ENCODE results near the gene MCM3.

Gene MCM3

GRCh38 chr6:52243282-52243893, 41.2 kb downstream of the MCM3 start (continued):
- TF ChIP-seq ZNF394 (tag by site-specific recombination; IDR thresholded peaks at IDR 0.05; ENCODE audit: borderline replicate concordance), result peak; percentile 58; the same call in 1 of the 2 replicates
- TF ChIP-seq ZNF169 (tag by site-specific recombination; IDR thresholded peaks at IDR 0.05), result no peak
- TF ChIP-seq ZBTB26 (tag by site-specific recombination; optimal IDR thresholded peaks at IDR 0.05), result no peak
- TF ChIP-seq ZNF658 (tag by site-specific recombination; IDR thresholded peaks at IDR 0.05), result no peak
- peak; percentile 56 for TF ChIP-seq ZNF335 (tag by site-specific recombination; conservative IDR thresholded peaks at IDR 0.05)
- no peak for TF ChIP-seq KLF16 (tag by site-specific recombination; IDR thresholded peaks at IDR 0.05)
- no peak for TF ChIP-seq ZNF514 (tag by site-specific recombination; IDR thresholded peaks at IDR 0.05)
- no peak for TF ChIP-seq SALL2 (tag by site-specific recombination; IDR thresholded peaks at IDR 0.05; ENCODE audit: borderline replicate concordance)
- no peak for TF ChIP-seq ZNF747 (tag by site-specific recombination; IDR thresholded peaks at IDR 0.05)
- TF ChIP-seq ZNF10 (tag by site-specific recombination; IDR thresholded peaks at IDR 0.05), result peak; percentile 83; the same call in 1 of the 2 replicates
- TF ChIP-seq ZNF146 (tag by site-specific recombination; IDR thresholded peaks at IDR 0.05), result peak; percentile 71
- peak; percentile 97 for TF ChIP-seq TRIM28 (IDR thresholded peaks at IDR 0.05; ENCODE audit: borderline replicate concordance, low read length)
- TF ChIP-seq ZNF791 (tag by site-specific recombination; IDR thresholded peaks at IDR 0.05), result no peak
- TF ChIP-seq ZNF837 (tag by site-specific recombination; IDR thresholded peaks at IDR 0.05), result no peak
- no peak for TF ChIP-seq ZNF792 (tag by site-specific recombination; IDR thresholded peaks at IDR 0.05)
- TF ChIP-seq BCL11B (tag by site-specific recombination; IDR thresholded peaks at IDR 0.05; ENCODE audit: low read depth), result no peak
- no peak for TF ChIP-seq ZNF223 (tag by site-specific recombination; IDR thresholded peaks at IDR 0.05)
- TF ChIP-seq, protein P1, sequence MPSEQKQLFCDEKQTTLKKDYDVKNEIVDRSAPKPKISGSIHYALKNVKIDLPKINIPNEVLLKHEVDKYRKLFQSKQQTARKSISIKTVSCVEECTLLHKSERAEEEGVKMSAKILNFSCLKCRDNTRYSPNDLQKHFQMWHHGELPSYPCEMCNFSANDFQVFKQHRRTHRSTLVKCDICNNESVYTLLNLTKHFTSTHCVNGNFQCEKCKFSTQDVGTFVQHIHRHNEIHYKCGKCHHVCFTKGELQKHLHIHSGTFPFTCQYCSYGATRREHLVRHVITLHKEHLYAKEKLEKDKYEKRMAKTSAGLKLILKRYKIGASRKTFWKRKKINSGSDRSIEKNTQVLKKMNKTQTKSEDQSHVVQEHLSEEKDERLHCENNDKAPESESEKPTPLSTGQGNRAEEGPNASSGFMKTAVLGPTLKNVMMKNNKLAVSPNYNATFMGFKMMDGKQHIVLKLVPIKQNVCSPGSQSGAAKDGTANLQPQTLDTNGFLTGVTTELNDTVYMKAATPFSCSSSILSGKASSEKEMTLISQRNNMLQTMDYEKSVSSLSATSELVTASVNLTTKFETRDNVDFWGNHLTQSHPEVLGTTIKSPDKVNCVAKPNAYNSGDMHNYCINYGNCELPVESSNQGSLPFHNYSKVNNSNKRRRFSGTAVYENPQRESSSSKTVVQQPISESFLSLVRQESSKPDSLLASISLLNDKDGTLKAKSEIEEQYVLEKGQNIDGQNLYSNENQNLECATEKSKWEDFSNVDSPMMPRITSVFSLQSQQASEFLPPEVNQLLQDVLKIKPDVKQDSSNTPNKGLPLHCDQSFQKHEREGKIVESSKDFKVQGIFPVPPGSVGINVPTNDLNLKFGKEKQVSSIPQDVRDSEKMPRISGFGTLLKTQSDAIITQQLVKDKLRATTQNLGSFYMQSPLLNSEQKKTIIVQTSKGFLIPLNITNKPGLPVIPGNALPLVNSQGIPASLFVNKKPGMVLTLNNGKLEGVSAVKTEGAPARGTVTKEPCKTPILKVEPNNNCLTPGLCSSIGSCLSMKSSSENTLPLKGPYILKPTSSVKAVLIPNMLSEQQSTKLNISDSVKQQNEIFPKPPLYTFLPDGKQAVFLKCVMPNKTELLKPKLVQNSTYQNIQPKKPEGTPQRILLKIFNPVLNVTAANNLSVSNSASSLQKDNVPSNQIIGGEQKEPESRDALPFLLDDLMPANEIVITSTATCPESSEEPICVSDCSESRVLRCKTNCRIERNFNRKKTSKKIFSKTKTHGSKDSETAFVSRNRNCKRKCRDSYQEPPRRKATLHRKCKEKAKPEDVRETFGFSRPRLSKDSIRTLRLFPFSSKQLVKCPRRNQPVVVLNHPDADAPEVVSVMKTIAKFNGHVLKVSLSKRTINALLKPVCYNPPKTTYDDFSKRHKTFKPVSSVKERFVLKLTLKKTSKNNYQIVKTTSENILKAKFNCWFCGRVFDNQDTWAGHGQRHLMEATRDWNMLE (tag by site-specific recombination; conservative IDR thresholded peaks at IDR 0.05; ENCODE audit: low read depth), result peak; percentile 61
- TF ChIP-seq ZNF423 (tag by site-specific recombination; IDR thresholded peaks at IDR 0.05), result peak; percentile 91
- peak; percentile 94 for TF ChIP-seq ZEB2 (tag by site-specific recombination; IDR thresholded peaks at IDR 0.05)
- peak; percentile 87 for TF ChIP-seq ZNF596 (tag by site-specific recombination; IDR thresholded peaks at IDR 0.05)
- peak; percentile 96 for TF ChIP-seq ZBTB44 (tag by site-specific recombination; IDR thresholded peaks at IDR 0.05)
- TF ChIP-seq, protein P2, sequence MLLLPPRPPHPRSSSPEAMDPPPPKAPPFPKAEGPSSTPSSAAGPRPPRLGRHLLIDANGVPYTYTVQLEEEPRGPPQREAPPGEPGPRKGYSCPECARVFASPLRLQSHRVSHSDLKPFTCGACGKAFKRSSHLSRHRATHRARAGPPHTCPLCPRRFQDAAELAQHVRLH (tag by site-specific recombination; IDR thresholded peaks at IDR 0.05), result peak; percentile 90
- no peak for TF ChIP-seq SCRT1 (tag by site-specific recombination; IDR thresholded peaks at IDR 0.05; ENCODE audit: borderline replicate concordance)
- TF ChIP-seq YY2 (tag by site-specific recombination; IDR thresholded peaks at IDR 0.05), result no peak
- TF ChIP-seq ZNF426 (tag by site-specific recombination; IDR thresholded peaks at IDR 0.05), result no peak
- TF ChIP-seq, protein P3, sequence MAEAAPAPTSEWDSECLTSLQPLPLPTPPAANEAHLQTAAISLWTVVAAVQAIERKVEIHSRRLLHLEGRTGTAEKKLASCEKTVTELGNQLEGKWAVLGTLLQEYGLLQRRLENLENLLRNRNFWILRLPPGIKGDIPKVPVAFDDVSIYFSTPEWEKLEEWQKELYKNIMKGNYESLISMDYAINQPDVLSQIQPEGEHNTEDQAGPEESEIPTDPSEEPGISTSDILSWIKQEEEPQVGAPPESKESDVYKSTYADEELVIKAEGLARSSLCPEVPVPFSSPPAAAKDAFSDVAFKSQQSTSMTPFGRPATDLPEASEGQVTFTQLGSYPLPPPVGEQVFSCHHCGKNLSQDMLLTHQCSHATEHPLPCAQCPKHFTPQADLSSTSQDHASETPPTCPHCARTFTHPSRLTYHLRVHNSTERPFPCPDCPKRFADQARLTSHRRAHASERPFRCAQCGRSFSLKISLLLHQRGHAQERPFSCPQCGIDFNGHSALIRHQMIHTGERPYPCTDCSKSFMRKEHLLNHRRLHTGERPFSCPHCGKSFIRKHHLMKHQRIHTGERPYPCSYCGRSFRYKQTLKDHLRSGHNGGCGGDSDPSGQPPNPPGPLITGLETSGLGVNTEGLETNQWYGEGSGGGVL (tag by site-specific recombination; IDR thresholded peaks at IDR 0.05), result peak; percentile 74
- TF ChIP-seq ZNF530 (tag by site-specific recombination; IDR thresholded peaks at IDR 0.05; ENCODE audit: low read depth), result no peak
- TF ChIP-seq, protein P4, sequence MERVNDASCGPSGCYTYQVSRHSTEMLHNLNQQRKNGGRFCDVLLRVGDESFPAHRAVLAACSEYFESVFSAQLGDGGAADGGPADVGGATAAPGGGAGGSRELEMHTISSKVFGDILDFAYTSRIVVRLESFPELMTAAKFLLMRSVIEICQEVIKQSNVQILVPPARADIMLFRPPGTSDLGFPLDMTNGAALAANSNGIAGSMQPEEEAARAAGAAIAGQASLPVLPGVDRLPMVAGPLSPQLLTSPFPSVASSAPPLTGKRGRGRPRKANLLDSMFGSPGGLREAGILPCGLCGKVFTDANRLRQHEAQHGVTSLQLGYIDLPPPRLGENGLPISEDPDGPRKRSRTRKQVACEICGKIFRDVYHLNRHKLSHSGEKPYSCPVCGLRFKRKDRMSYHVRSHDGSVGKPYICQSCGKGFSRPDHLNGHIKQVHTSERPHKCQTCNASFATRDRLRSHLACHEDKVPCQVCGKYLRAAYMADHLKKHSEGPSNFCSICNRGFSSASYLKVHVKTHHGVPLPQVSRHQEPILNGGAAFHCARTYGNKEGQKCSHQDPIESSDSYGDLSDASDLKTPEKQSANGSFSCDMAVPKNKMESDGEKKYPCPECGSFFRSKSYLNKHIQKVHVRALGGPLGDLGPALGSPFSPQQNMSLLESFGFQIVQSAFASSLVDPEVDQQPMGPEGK (tag by site-specific recombination; IDR thresholded peaks at IDR 0.05), result peak; percentile 81
